ENCODE results near the gene FCHSD2. TPM values are rescaled to one million over a fixed set of nuclear protein-coding genes. Genes with fewer than 3 reads are reported as not detected.
"Not testable (repeated sequence)": the region's sequence is repeated elsewhere in the genome, so short reads cannot be mapped to it uniquely, and the experiment has no call there.

FCHSD2 gene
- total RNA-seq, 1 donor from 2014 or later, result 7.3 TPM

- ATAC-seq, result peak; percentile 86
These were observed 327.6 kb downstream of the FCHSD2 start, which contains the start of gene ATG16L2 for GRCh38 chr11:72814286-72815109. TSS of gene ATG16L2 (plus strand) at chr11:72814411. CDS start at chr11:72814446, 35 bp downstream.

DNA sequence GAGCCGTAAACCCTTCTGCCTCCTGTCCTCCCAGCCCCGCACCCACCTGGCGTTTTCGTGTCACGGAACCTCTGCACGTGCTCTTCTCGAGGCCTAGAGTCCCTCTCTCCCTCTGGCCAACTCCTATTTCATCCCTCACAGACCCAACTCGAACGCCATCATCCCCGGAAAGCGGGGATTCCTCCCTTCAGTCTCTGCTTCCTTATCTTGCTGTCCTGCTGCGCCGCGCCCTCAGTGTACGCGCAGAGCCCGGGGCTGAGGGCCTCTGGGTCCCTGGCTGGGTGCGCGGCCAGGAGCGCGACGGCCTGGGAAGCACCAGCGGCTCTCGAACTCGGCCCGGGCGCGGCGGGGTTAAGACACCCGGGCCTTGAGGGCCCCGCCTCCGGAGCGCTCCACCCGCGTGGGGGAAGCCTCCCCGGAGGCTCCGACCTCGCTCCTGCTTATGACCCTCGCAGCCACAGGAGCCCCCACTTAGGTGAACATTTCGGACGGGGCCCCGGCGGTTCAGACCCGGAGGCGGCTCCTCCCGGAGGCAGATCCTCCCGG, 328.3 kb downstream of the FCHSD2 start:
- ATAC-seq, result peak; percentile 76

DNA sequence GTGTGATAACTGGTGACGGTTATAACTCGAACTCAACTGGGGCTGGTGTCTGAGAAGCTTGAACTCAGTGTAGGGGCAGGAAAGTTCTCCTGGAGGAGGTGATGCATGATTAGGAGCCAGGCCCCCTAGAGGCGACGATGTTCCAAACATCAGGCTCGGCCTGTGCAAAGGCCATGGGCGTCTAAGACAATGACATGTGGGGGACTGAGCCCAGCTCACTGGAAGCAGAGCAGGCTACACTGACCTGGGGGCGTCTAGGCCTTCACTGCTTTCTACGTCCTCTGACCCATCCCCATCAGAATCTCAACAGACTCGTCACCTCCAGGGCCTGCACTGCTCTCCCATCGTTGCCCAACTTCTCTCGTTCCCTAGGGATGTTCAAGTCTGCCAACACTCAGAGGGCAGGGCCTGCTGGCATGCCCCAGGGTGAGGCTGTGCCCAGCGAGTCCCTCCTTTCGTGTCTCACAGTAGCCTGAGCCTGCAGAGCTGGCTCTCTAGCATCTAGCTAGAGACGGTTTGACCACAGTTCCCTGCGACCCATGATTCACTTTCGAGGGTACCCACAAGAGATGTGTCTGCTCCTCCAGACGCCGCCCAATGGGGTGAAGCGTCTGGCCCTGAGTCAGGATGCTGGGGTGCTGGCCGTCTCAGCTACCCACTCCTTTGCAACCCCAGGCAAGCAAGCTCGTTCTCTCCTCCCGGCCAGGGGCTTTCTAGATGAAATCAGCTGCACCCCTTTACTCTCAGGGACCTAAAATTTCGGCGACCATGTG, 329.0 kb downstream of the FCHSD2 start:
- ATAC-seq, result peak; percentile 68

GRCh38 chr11:72812604-72812966, 329.5 kb downstream of the FCHSD2 start:
- ATAC-seq, result peak; percentile 0

GRCh38 chr11:72811686-72812085, 330.4 kb downstream of the FCHSD2 start:
- not testable (repeated sequence) for ATAC-seq

GRCh38 chr11:72808331-72808798, 333.8 kb downstream of the FCHSD2 start:
- no peak for ATAC-seq

DNA sequence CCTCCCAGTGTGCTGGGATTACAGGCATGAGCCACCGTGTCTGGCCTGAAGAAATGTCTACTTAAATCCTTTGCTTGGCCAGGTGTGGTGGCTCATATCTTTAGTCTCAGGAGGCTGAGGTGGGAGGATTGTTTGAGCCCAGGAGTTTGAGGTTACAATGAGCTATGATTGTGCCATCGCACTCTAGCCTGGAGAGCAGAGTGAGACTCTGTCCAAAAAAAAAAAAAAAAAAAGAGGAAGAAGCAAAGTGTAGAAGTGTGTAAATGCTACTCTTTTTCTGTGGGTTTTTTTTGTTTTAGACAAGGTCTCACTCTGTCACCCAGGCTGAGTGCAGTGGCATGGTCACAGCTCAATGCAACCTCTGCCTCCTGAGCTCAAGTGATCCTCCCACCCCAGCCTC, 334.3 kb downstream of the FCHSD2 start:
- ATAC-seq, result no peak

GRCh38 chr11:72807021-72807693, 335.0 kb downstream of the FCHSD2 start:
- ATAC-seq, result peak; percentile 12

- not testable (repeated sequence) for ATAC-seq
These were observed 335.7 kb downstream of the FCHSD2 start for GRCh38 chr11:72806378-72806777.

DNA sequence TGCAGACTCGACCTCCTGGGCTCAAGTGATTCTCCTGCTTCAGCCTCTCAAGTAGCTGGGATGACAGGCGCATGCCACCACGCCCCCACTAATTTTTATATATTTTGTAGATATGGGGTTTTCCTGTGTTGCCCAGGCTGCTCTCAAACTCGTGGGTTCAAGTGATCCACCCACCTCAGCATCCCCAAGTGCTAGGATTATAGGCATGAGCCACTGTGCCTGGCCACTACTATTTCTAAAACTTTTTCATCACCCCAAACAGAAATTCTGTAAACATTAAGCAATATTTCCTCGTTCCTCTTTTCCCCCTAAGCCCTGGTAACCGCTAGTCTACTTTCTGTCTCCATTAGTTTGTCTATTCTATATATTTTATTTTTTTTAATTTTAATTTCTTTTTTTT, 336.9 kb downstream of the FCHSD2 start:
- no peak for ATAC-seq

DNA sequence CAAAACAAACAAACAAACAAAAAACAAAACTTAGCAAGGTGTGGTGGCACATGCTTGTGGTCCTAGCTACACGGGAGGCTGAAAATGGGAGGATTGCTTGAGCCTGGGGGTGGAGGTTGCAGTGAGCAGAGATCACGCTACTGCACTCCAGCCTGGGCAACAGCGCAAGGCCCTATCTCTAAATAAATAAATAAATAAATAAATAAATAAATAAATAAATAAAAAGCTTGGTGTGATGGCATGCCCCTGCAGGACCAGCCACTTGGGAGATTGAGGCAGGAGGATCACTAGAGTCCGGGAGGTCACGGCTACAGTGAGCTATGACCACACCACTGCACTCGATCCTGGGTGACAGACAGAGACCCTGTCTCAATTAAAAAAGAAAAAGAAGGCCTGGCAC, 339.3 kb downstream of the FCHSD2 start:
- ATAC-seq, result no peak

DNA sequence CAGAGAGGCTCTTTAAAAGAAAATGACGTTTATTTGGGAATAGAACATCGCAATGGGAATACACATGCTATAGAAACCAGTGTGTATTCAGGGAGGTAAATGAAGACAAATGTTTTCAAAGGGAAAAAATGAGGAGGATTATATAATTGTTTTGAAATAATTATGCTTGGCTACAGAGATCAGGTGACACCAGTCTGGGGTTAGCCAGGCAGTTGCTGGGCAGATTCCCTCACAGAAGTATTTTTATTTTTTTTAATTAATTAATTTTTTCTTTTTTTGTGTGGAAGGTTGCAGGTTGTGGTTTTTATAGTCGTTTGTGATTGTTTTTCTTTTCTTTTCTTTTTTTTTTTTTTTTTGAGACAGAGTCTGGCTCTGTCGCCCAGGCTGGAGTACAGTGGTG, 342.7 kb downstream of the FCHSD2 start:
- no peak for ATAC-seq

- no peak for ATAC-seq
These were observed 343.8 kb downstream of the FCHSD2 start for GRCh38 chr11:72798361-72798760.

DNA sequence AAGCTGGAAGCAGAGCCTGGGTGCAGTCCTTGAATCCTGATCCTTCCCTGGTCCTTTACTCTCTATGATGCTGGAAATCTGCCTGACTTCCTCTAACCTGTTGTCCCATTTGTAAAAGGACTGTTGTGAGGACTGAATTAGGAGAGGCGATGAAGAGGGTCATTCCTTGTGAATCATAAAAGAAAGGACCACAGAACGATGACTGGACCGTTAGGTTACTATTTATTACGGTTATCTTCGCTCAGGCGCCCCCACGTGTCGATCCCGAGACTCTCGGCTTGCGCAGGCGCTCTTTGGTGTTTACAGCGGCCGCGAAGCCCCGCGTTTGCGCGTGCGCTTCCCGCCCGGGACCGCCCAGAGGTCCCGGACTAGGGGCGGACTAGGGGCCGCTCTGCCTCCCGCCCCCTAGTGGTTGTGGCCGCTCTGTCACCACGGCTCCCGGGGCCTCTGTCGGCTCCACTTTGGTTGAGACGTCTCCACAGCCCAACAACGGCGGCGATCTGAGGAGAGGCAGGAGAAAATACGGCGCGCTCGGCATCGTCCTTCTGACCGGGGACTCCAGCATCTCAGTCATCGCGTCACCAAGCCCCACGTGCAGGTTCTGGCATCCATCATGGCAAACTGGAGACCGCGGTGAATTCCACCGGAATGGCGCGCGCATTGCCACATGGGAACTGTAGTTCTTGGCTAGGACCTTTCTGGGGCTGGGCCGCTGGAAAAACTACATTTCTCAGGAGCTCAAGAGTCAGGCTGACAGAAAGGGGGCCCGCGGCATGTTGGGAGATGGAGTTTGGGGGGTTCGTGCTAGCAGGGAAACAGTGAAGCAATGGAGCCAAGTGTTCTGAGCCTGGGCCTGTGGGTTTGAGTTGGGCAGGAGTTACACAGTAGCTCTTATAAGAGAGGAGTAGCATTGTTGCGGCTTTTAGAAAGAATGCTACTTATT, 348.4 kb downstream of the FCHSD2 start, which contains the start of gene STARD10:
Gene STARD10 (minus strand): TSS at position 623 of the 943 bp plus-strand sequence. CDS start 12,866 bp downstream, outside the sequence.
- peak; percentile 97 for ATAC-seq

DNA sequence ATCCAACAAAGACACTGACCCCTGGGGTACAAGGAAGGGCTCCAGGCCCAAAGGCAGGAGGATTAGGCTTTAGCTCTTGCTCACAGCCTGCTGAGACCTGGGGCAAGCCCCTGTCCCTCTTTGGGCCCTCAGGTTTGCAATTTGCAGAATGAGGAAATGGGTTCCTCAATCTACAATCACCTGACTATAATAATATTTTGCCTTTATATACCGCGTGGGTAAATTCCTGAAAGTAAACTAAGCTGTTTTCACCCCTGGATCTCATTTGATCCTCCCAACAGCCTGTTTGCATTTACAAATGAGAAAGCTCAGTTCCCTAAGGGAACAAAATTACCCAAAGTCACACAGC, 349.1 kb downstream of the FCHSD2 start:
- no peak for ATAC-seq

GRCh38 chr11:72792437-72793021, 349.6 kb downstream of the FCHSD2 start:
- ATAC-seq, result no peak

DNA sequence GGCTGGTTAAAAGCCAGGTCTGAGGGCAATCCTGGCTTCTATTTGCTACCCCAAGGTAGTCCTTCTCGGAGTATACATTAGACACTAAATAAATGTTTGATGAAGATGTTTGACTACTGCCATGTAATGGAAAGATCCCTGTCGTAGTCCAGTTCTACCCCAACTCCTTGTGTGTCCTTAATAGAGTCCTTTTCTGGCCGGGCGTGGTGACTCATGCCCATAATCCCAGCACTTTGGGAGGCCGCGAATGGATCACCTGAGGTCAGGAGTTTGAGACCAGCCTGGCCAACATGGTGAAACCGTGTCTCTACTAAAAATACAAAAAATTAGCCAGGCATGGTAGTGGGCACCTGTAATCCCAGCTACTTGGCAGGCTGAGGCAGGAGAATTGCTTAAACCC, 350.9 kb downstream of the FCHSD2 start:
- ATAC-seq, result not testable (repeated sequence)

DNA sequence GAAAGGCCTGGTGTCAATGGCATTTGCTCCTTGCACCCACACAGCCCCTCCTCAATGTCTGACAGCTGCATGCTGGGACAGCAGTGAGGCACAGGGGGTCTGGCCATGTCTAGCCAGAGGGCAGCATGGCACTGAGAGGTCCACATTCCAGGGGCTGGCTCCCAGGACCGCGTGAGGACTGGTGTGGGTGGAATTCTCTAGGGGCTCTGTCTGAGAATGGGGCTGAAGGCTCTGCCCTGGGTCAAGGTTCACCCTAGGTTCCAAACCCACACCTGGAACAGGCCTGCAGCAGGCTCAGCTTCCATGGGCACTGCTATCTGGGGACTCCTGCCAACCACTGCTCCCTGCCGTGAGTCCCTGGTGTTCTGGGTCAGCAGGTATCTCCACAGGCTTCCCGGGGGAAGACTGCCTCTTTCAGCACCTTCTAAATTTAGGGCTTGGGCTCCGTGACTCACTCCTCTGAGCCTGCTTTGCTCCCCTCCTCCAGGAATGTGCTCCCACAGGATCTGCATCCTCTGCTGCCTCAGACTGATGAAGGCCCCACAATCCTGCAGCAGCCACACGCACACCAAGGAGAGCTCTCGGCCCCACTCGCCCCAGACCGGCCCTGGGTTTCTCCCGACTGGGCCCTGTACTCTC, 352.5 kb downstream of the FCHSD2 start:
- ATAC-seq, result no peak

DNA sequence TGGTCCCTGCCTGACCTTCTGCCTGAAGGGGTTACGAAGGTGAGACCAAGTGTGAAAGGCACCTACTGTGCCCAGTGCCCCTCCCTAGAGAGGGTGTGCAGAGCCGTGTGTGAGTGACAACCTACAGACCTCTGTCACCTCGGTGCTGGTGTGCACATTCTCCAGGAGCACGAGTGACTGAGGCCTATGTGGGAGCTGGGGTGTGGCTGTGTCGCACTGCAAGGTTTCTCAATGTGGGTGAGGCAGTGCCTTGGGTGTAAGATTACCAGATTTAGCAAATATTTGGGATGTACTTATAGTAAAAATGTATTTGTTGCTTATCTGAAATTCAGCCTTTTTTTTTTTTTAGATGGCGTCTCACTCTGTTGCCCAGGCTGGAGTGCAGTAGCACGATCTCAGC, 353.9 kb downstream of the FCHSD2 start:
- ATAC-seq, result peak; percentile 47
